HTERT RPE-1 (cell line): ENCODE measurements around the gene TPRA1.
"Not testable (repeated sequence)": the region's sequence is repeated elsewhere in the genome, so short reads cannot be mapped to it uniquely, and the experiment has no call there.

Source experiments
- in situ Hi-C: fragments of 300-500 bp; cut with MboI; formaldehyde crosslinking; loops from 4 replicates; pipeline ENCODE4 v1.14.3; 2020; ENCODE audit warnings: low sequenced_read_pairs

Gene TPRA1

DNA sequence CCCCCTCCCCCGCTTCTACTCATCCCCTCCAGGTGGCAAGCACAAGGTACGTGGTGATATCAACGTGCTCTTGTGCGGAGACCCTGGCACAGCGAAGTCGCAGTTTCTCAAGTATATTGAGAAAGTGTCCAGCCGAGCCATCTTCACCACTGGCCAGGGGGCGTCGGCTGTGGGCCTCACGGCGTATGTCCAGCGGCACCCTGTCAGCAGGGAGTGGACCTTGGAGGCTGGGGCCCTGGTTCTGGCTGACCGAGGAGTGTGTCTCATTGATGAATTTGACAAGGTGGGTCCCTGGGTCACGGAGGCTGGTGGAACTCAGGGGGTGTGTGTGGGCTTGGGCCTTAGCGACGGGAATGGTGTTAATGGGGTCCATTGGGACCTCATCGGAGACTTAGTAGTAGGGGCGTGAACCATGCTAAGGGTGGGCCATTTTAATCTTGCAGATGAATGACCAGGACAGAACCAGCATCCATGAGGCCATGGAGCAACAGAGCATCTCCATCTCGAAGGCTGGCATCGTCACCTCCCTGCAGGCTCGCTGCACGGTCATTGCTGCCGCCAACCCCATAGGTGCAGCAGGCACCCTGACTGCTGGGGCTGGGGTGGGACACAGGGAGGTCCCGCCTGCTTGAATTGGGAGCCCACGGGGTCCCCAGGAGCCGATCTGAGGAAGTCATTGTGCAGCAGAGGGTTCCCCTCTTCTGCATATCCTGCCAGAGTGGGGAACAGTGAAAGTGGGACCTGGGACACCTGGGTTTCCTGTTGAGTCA is 26.5 kb upstream of the TPRA1 start:
- in situ Hi-C loops, result no loop called here

DNA sequence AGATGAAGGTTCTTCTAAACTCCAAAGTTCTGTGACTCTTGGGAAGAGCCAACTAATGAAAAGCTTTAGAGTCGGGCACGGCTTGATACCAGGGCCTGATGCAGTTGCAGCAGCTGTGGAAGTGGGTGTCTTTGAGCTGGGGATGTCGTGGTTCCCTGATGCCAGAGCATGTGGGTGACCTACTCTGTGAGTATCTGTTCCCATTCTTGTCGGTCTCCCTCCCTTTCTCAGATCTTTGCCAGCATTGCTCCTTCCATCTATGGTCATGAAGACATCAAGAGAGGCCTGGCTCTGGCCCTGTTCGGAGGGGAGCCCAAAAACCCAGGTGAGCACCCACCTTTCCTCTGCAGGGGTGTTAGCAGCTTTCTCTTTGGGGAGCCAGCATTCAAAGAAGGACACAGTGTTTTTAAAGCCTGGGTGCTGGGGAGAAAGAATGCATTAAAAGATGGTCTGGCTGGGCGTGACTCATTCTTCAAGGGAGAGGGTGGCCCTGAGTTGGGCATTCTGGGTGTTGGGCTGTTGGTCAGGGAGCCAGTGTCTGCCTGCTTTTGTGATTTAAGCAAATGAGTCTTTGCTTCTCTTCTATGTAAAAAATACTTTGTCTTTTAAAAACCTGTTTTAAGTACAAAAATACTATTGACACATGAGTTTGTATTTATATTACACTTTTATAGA is 25.2 kb upstream of the TPRA1 start:
- in situ Hi-C loops, result no loop called here

DNA sequence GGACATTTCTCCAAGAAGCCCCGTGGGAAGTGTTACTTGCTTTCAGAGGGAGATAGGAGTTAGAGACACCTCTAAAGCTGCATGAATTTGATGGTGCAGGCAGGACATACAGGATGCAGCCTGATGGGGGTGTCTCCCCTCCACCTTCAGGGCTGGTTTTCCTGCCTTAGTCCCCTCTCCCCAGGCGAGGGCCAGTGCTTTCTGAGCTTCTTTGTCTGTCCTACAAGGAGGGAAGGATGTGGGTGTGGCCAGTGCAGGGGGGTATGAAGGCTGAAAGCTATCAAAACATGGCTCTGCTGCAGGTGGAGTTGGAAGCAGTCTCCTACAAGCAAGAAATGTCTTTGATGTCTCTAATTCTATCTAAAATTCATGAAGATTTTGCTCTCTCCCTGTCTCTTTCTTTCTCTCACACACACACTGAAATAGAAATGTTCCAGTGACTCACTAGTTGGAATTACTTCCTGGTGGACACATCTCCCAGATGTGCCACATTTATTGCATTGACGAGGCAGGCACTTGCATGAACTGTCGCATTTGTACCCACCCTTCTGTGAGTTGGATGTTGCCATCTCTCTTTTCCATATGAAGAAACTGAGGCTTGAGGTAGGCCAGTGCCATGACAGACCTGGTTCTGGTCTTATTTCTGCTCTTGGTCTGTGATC is 24.5 kb upstream of the TPRA1 start:
- in situ Hi-C loops, result no loop called here

- in situ Hi-C loops, result no loop called here
These were observed 22.9 kb upstream of the TPRA1 start for GRCh38 chr3:127613406-127613805.

DNA sequence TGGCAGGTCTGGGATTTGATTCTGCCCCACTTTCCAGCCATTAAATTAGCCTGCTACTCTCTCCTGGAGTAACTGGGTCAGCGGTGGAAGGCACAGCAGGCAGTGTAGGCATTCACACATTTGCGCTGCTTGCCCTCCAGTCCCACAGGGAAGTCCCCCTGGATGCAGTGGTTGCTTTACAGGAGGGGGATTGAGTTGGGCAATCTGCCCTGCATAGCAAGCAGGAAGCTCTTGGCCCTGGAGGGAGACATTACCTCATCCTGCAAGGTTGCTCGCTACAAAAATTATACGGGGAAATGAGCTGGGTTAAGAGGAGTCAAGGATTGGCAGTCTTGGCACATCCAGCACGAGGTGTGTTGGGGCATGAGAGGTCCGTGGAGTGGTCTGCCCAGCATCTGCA is 22.4 kb upstream of the TPRA1 start:
- in situ Hi-C loops, result no loop called here

DNA sequence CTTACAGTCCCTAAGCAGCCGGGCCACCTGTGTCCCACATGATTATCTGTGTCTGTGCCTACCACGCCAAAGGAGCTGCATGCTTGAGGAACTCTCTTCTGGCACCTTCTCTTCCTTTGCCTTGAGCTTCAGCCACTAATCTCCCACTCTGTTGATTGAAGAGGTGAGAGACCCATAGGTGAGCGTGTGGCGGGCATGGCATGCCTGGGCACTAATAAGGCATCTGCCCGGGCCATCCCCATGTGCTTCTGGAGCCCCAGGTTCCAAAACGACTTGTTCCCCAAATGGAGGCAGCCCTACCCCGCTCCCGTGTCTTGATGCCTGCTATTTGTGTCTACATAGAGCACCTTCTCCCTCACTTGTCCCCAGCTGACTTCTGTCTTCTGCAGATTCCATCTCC is 20.7 kb upstream of the TPRA1 start:
- in situ Hi-C loops, result no loop called here

GRCh38 chr3:127610105-127610504 is 19.6 kb upstream of the TPRA1 start:
- in situ Hi-C loops, result no loop called here

- in situ Hi-C loops, result no loop called here
These were observed 17.8 kb upstream of the TPRA1 start for GRCh38 chr3:127608362-127608718.

DNA sequence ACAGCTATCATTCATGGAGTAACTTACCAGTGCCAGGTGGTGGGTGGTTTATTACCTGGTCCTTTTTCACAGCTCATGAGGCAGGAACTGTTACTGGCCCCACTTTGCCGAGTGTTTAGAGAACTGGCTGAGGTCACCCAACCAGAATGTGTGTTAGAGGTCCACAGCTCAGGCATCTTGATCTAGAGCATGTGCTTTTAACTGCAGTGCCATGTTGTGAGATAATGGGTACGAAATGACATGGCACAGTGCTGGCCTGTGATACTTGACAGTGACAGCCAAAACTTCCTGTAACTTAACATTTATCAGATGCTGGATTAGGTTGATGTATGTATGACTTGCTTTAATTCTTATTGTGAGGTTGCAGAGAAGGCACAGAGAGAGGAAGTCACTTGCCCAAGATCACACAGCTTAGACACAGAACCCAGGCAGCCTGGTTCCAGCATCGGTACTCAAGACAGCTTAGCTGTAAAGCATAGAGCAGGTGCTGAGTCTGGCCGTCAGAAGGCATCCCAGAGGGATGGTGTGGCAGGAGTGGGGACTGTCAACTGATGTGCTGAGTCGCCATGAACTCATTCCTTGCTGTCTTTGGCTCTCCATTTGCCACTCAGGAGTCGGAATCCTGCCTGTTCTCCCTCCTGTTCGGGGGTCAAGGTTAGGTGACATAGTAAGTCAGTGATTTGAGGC is 17.3 kb upstream of the TPRA1 start:
- in situ Hi-C loops, result no loop called here

GRCh38 chr3:127606981-127607595 is 16.6 kb upstream of the TPRA1 start:
- in situ Hi-C loops, result no loop called here

DNA sequence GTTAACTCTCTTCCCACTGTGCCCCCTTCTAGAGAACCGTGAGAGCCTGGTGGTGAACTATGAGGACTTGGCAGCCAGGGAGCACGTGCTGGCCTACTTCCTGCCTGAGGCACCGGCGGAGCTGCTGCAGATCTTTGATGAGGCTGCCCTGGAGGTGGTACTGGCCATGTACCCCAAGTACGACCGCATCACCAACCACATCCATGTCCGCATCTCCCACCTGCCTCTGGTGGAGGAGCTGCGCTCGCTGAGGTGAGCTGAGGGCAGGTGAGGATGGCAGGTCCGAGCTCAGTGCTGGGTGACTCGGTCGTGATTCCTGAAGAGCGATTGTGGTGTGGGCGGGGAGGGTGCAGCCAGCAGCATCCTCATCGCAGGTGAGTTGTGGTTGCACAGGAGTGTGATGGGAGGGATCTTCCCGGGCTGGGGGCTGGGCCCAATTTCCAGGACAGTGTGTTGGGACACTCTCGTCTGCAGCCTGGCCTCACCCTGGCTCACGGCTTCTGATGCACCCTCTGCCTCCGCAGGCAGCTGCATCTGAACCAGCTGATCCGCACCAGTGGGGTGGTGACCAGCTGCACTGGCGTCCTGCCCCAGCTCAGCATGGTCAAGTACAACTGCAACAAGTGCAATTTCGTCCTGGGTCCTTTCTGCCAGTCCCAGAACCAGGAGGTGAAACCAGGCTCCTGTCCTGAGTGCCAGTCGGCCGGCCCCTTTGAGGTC is 15.7 kb upstream of the TPRA1 start:
- in situ Hi-C loops, result no loop called here

GRCh38 chr3:127605547-127605946 is 15.0 kb upstream of the TPRA1 start:
- in situ Hi-C loops, result not testable (repeated sequence)

- in situ Hi-C loops, result no loop called here
These were observed 14.1 kb upstream of the TPRA1 start for GRCh38 chr3:127604546-127605165.

- in situ Hi-C loops, result no loop called here
These were observed 13.5 kb upstream of the TPRA1 start for GRCh38 chr3:127604035-127604434.

- in situ Hi-C loops, result no loop called here
These were observed 10.4 kb upstream of the TPRA1 start for GRCh38 chr3:127600749-127601456.

GRCh38 chr3:127598841-127599570 is 8.5 kb upstream of the TPRA1 start:
- in situ Hi-C loops, result no loop called here

DNA sequence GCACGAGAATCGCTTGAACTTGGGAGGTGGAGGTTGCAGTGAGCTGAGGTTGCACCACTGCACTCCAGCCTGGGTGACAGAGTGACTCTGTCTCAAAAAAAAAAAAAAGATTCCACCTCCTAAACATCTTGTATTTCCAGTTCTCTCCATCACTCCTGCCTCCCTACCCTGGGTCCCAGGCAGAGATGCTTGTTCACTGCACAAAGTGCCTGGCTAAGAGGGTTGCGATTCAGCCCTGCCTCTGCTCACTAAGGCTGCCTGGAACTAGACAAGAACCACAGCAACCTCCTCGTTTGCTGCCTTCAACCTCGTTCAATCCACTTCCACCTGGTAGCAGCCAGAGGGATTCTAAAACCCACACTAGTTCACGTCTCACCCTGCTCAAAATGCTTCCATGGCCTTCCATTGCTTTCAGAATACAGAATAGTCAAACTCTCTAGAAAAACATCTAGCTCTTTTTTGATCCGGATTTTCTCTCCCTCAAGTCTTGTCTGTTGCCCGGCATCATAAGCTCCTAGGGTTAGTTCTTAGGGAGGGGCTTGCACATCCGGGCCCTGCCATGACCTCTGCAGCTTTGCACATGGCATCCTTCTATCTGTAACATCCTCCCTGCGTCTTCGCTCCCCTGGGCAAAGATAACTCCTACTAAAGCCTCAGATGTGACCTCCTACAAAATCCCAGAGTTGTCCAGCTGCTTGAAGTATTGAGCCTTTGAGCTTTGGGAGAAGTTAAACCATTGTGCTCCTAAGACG is 6.7 kb upstream of the TPRA1 start:
- in situ Hi-C loops, result no loop called here

DNA sequence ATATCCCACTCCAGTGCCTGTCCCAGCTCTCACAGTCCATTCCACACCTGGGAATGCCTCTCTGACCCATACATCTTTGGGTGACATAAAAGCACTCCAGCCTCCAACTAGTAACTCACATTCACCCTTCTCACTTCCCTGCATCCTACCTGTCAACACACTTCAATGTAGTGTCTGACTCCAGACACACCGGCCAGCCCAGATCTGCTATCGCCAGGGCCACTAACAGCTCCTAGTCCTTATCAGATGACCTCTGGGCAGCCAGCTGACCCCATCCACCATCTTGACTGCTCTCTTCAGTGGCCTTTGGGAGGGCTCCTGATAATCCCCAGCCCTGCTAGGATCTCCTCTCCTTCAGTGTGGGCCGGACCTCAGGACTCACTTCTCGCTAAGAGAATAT is 4.8 kb upstream of the TPRA1 start:
- in situ Hi-C loops, result no loop called here
